Keratinocyte (primary cell): ENCODE measurements around the gene SAMD5. TPM values are rescaled to one million over a fixed set of nuclear protein-coding genes. Genes with fewer than 3 reads are reported as not detected.

Experiments used
- DNase-seq: peaks from one replicate; pipeline ENCODE4 v3.0.0-alpha.2; 2011; ENCODE audit warnings: low read depth, missing footprints, low spot score
- FAIRE-seq: peaks from 2 replicates; lab custom pipeline; 2011; peaks lifted over from hg19 to GRCh38; lab: Jason Lieb, UNC
- H2AFZ ChIP-seq: 2 replicates; pipeline ENCODE4 v1.6.0; 2012; ENCODE audit warnings: low read length, control low read depth, inconsistent platforms; ENCODE audit not compliant: control insufficient read depth
- H3K27ac ChIP-seq: 2 replicates; pipeline ENCODE4 v1.5.1; 2011; ENCODE audit warnings: low read length; ENCODE audit not compliant: control insufficient read depth, insufficient read depth
- H3K27me3 ChIP-seq: 3 replicates; pipeline ENCODE4 v1.6.0; 2011; ENCODE audit warnings: low read length; ENCODE audit not compliant: control insufficient read depth, insufficient read depth; ENCODE audit errors: extremely low read depth
- H3K36me3 ChIP-seq, 2 experiments: 2 replicates in 1 of 2; 3 replicates in 1 of 2; pipeline ENCODE4 v1.5.1; 2011; ENCODE audit warnings: low read length in 2 of 2, mild to moderate bottlenecking in 1 of 2; ENCODE audit not compliant: control insufficient read depth in 2 of 2, insufficient read depth in 2 of 2; ENCODE audit errors: extremely low read depth in 1 of 2
- H3K4me1 ChIP-seq: 3 replicates; pipeline ENCODE4 v1.5.1; 2011; ENCODE audit warnings: low read length; ENCODE audit not compliant: control insufficient read depth, insufficient read depth; ENCODE audit errors: extremely low read depth
- H3K4me2 ChIP-seq: 3 replicates; pipeline ENCODE4 v1.6.0; 2011; ENCODE audit warnings: low read depth, low read length; ENCODE audit not compliant: control insufficient read depth, insufficient read depth; ENCODE audit errors: extremely low read depth
- H3K4me3 ChIP-seq, 3 experiments: fragments of 200-600 bp in 1 of 3; sonication (generic) in 1 of 3; 2 replicates in 2 of 3; 3 replicates in 1 of 3; pipeline ENCODE4 v1.5.1; 2011 to 2016; ENCODE audit warnings: low read length in 3 of 3, mild to moderate bottlenecking in 3 of 3, control low read depth in 2 of 3, inconsistent platforms in 1 of 3, low read depth in 1 of 3, mixed read lengths in 1 of 3, mixed run types in 1 of 3, moderate library complexity in 1 of 3; ENCODE audit not compliant: control insufficient read depth in 2 of 3, insufficient read depth in 2 of 3; ENCODE audit errors: extremely low read depth in 1 of 3
- H3K79me2 ChIP-seq: 2 replicates; pipeline ENCODE4 v1.6.0; 2012; ENCODE audit warnings: low read length; ENCODE audit not compliant: control insufficient read depth, insufficient read depth
- H3K9ac ChIP-seq: 3 replicates; pipeline ENCODE4 v1.6.0; 2011; ENCODE audit warnings: low read length; ENCODE audit not compliant: control insufficient read depth, insufficient read depth; ENCODE audit errors: extremely low read depth
- H3K9me1 ChIP-seq: 3 replicates; pipeline ENCODE4 v1.6.0; 2011; ENCODE audit warnings: low read length; ENCODE audit not compliant: control insufficient read depth, insufficient read depth; ENCODE audit errors: extremely low read depth
- H3K9me3 ChIP-seq: 2 replicates; pipeline ENCODE4 v1.5.1; 2012; ENCODE audit warnings: low read depth, low read length; ENCODE audit not compliant: control insufficient read depth
- H4K20me1 ChIP-seq: 3 replicates; pipeline ENCODE4 v1.6.0; 2011; ENCODE audit warnings: low read length; ENCODE audit not compliant: control insufficient read depth, insufficient read depth; ENCODE audit errors: extremely low read depth
- EZH2 ChIP-seq: IDR thresholded peaks from one replicate; pipeline ENCODE4 v1.6.1; 2012; ENCODE audit warnings: inconsistent platforms, mild to moderate bottlenecking, low read length, moderate library complexity
- dilution Hi-C: fragments of 300-500 bp; cut with MboI; formaldehyde crosslinking; loops from one replicate; pipeline ENCODE4 v1.7.0; 2020; ENCODE audit warnings: low sequenced_read_pairs; ENCODE audit not compliant: extremely low pct_ligation_motif_present
- polyA plus RNA-seq, 5 experiments: library from polyadenylated mRNA; depleted of rRNA in 3 of 5; stranded (reverse) in 3 of 5; stranded (forward) in 1 of 5; unstranded in 1 of 5; fragments of >200 nt; gene quantifications; 1 replicate in 1 of 5; 2 replicates in 3 of 5; 3 replicates in 1 of 5; pipeline versions ENCODE4 v1.2.1 to v1.2.3, GENCODE V29; 2011 to 2012; ENCODE audit warnings: missing spikeins in 2 of 5, low read depth in 1 of 5, low replicate concordance in 1 of 5
- TF ChIP-seq, protein P1 (sequence below), 3 experiments: IDR thresholded peaks in 1 of 3; conservative IDR thresholded peaks in 1 of 3; optimal IDR thresholded peaks in 1 of 3; 2 replicates in 2 of 3; 3 replicates in 1 of 3; pipeline versions ENCODE3 to v1.5.1; 2011; ENCODE audit warnings: low read length in 3 of 3, mild to moderate bottlenecking in 3 of 3, moderate library complexity in 2 of 3, control low read depth in 1 of 3, inconsistent platforms in 1 of 3; ENCODE audit not compliant: insufficient read depth in 2 of 3; ENCODE audit errors: extremely low read depth in 1 of 3

SAMD5 gene
- polyA plus RNA-seq, 1 donor (not counting 4 experiments of a cell fraction or from before 2014, with no cell fraction given), result 1.2 TPM

DNA sequence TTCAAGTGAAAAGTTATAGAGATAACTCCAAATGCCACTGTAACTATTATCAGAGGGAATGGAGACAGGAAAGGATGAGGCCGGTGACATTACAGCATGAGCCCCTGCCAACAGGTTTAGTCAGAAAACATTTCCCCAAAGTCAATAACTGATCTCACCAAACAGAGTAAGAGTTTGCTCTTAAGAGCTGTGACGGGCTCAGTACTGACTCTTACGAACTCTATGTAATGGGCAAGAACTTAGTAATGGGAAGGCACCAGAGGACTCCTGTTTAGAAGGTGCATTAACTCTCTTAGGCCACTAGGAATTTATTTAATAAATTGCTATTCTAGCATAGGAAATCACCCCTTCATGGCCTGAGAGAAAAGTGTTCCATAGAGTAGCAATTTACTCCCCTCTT, 76.8 kb downstream of the SAMD5 start:
- Histone ChIP-seq H3K9me3 (no peaks in the 10 kb centered on the region), H3K79me2 (no peaks in the 10 kb centered on the region), H3K4me1 (no peaks in the 10 kb centered on the region), H3K9me1 (no peaks in the 10 kb centered on the region), H2AFZ (no peak overlapping the region), H4K20me1 (no peaks in the 10 kb centered on the region), H3K4me3 (no peak overlapping the region), H3K9ac (no peak overlapping the region), H3K4me2 (no peak overlapping the region), H3K27ac (no peak overlapping the region), H3K36me3 (no peaks in the 10 kb centered on the region), H3K27me3 (no peaks in the 10 kb centered on the region)
- dilution Hi-C loops, result no loop called here
- FAIRE-seq, result no peak
- TF ChIP-seq, protein P1, sequence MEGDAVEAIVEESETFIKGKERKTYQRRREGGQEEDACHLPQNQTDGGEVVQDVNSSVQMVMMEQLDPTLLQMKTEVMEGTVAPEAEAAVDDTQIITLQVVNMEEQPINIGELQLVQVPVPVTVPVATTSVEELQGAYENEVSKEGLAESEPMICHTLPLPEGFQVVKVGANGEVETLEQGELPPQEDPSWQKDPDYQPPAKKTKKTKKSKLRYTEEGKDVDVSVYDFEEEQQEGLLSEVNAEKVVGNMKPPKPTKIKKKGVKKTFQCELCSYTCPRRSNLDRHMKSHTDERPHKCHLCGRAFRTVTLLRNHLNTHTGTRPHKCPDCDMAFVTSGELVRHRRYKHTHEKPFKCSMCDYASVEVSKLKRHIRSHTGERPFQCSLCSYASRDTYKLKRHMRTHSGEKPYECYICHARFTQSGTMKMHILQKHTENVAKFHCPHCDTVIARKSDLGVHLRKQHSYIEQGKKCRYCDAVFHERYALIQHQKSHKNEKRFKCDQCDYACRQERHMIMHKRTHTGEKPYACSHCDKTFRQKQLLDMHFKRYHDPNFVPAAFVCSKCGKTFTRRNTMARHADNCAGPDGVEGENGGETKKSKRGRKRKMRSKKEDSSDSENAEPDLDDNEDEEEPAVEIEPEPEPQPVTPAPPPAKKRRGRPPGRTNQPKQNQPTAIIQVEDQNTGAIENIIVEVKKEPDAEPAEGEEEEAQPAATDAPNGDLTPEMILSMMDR (optimal IDR thresholded peaks at IDR 0.05 in 1 of 3, IDR thresholded peaks at IDR 0.05 in 1 of 3, conservative IDR thresholded peaks at IDR 0.05 in 1 of 3; ENCODE audit: extremely low read depth in 1 of 3, insufficient read depth in 2 of 3, low read length in 3 of 3), result no peak
- TF ChIP-seq EZH2, result no peak
- no peak for DNase-seq

DNA sequence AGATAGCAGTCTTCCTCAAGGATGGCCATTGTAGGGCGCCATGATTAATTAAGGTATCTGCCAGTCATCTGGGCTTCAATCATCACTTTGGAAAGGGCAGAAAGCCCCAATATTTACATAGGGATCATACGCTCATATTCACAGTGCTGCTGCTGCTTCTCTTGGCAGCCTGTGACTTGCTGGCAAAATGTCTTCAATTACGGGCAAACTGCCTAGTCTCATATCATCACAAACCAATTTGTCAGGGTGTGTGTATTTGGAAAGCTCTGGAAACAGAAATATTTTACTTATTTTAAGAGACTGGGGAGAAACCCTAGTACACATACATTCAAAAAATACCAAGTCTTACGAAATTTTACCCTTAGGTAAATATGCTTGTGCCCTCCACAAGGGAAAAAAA, 77.6 kb downstream of the SAMD5 start:
- no peak overlapping the region for H3K9ac ChIP-seq
- no peak overlapping the region for H2AFZ ChIP-seq
- no peaks in the 10 kb centered on the region for H3K27me3 ChIP-seq
- H4K20me1 ChIP-seq, result no peaks in the 10 kb centered on the region
- H3K4me1 ChIP-seq, result no peaks in the 10 kb centered on the region
- H3K9me1 ChIP-seq, result no peaks in the 10 kb centered on the region
- no peak for TF ChIP-seq EZH2
- TF ChIP-seq, protein P1 (optimal IDR thresholded peaks at IDR 0.05 in 1 of 3, IDR thresholded peaks at IDR 0.05 in 1 of 3, conservative IDR thresholded peaks at IDR 0.05 in 1 of 3; ENCODE audit: extremely low read depth in 1 of 3, insufficient read depth in 2 of 3, low read length in 3 of 3), result no peak
- DNase-seq (no peak), FAIRE-seq (no peak)
- no peak overlapping the region for H3K4me2 ChIP-seq
- dilution Hi-C loops, result no loop called here
- no peaks in the 10 kb centered on the region for H3K9me3 ChIP-seq
- no peaks in the 10 kb centered on the region for H3K36me3 ChIP-seq
- no peaks in the 10 kb centered on the region for H3K79me2 ChIP-seq
- no peak overlapping the region for H3K27ac ChIP-seq
- no peak overlapping the region for H3K4me3 ChIP-seq
